Activated CD4-positive, alpha-beta T cell treated with anti-CD3 and anti-CD28 coated beads, Interleukin-2, amount 50 U/mL, for 1 hour (primary cell): Measurements from ENCODE around the gene MRTFA.

Experiments used
- DNase-seq: peaks from one replicate; pipeline ENCODE4 v3.0.0-alpha.2; 2020

Gene MRTFA

GRCh38 chr22:40376149-40376548 lies 260.4 kb downstream of the MRTFA start:
- no peak for DNase-seq

GRCh38 chr22:40374567-40374966 lies 262.0 kb downstream of the MRTFA start:
- DNase-seq = no peak

GRCh38 chr22:40368836-40369235 lies 267.7 kb downstream of the MRTFA start:
- no peak for DNase-seq

- DNase-seq = no peak
These were observed 268.5 kb downstream of the MRTFA start for GRCh38 chr22:40368016-40368415.

- DNase-seq = no peak
These were observed 269.2 kb downstream of the MRTFA start for GRCh38 chr22:40367342-40367741.

- DNase-seq = no peak
These were observed 270.5 kb downstream of the MRTFA start for GRCh38 chr22:40366068-40366467.

GRCh38 chr22:40364431-40364830 lies 272.1 kb downstream of the MRTFA start:
- DNase-seq = no peak

- DNase-seq = no peak
These were observed 273.5 kb downstream of the MRTFA start for GRCh38 chr22:40363059-40363458.

- DNase-seq = no peak
These were observed 275.4 kb downstream of the MRTFA start for GRCh38 chr22:40361100-40361499.
